Mammary microvascular endothelial cell (primary cell): ENCODE measurements around the gene GDF2. TPM values are rescaled to one million over a fixed set of nuclear protein-coding genes. Genes with fewer than 3 reads are reported as not detected.

Experiments used
- total RNA-seq: library from RNA; depleted of rRNA; stranded (reverse); fragments of >200 nt; gene quantifications from 2 replicates; pipeline ENCODE4 v1.2.3, GENCODE V29; 2015

Gene GDF2
- not detected in 2 replicates for total RNA-seq

GRCh38 chr10:47322300-47323061 is at the start of gene GDF2:
Gene GDF2, plus strand, starts transcription at chr10:47322454. Its CDS starts 215 bp downstream, at chr10:47322669.

GRCh38 chr10:47299611-47300428 is 22.4 kb upstream of the GDF2 start, which contains the start of gene GDF10:
Gene GDF10, plus strand, starts transcription at chr10:47300197. Its CDS starts 455 bp downstream, at chr10:47300652.

GRCh38 chr10:47348138-47348651 is 25.9 kb downstream of the GDF2 start, which contains the start of gene RBP3:
Gene RBP3, plus strand, starts transcription at chr10:47348363. Its CDS starts 122 bp downstream, at chr10:47348485.

Other genes starting within 250 kb of the GDF2 start
- not detected in 2 replicates for gene GDF10, start 22.3 kb upstream of the GDF2 start, total RNA-seq
- gene RBP3, start 25.9 kb downstream of the GDF2 start, total RNA-seq, result not detected in 2 replicates
- 0.07 and 0.15 TPM in 2 replicates for gene ZNF488, start 61.8 kb downstream of the GDF2 start, total RNA-seq
- not detected in 2 replicates for gene ANXA8, start 161.7 kb downstream of the GDF2 start, total RNA-seq
- not detected in 2 replicates for gene FAM25G, start 169.2 kb downstream of the GDF2 start, total RNA-seq
- gene AGAP9, start 201.2 kb downstream of the GDF2 start, total RNA-seq, result 1.3 and 1.8 TPM in 2 replicates